HG03064 (cell line): ENCODE data around the gene LPCAT1.
"Not testable (repeated sequence)": the region's sequence is repeated elsewhere in the genome, so short reads cannot be mapped to it uniquely, and the experiment has no call there.

Experiments
- ATAC-seq: cut with Tn5 transposase; IDR thresholded peaks from one replicate; pipeline ENCODE4 v1.9.1; 2021; ENCODE audit warnings: low read depth; ENCODE audit not compliant: unreplicated experiment

The LPCAT1 gene

GRCh38 chr5:1471997-1472963 is 51.5 kb downstream of the LPCAT1 start:
- no peak for ATAC-seq

DNA sequence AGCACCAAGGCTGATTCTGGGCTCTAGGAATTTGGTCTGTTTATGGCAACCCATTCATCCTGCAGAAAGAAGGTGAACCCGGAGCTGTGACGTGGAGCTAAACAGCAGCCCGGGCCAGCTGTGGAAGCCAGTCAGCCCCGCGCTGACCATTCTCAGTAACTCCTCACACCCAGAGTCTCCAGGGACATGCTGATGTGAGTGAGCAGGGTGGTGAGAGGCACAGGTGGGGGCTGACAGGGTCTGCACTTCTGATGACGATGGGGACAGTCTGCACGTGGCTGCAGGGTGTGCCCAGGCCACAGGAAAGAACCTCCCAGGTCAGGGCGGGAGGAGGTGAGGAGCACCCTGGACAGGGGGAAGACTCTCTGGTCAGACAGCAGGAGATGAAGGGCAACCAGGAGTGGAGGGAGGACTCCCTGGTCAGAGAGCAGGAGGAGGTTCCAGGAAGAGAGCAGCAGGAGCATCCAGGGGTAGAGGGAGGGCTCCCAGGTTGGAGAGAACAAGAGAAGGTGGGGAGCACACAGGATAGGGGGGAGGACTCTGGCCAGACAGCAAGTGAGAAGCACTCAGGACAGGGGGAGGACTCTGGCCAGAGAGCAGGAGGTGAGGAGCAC is 52.4 kb downstream of the LPCAT1 start:
- ATAC-seq, result no peak

DNA sequence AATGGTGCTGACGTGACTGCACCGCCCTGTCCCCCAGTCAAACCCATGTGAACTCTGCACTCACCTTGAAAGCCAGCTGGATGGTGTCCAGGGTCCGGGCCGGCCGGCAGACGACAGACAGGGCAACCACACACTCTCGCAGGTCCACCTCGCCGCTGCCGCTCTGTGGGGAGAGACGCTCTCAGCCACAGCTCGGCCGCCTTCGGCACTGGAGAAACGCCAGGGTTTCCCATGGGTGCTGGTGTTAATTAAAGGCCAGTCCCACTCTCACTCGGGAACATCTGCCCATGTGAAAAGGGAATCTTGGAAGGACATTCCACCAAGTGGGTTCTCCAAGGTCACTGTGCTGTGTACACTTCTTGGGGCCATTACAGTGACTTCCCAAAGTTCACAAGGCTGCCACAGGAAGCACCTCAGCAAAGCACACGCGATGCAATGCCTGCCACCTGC is 53.0 kb downstream of the LPCAT1 start:
- no peak for ATAC-seq

GRCh38 chr5:1468629-1469527 is 54.9 kb downstream of the LPCAT1 start:
- no peak for ATAC-seq

GRCh38 chr5:1468247-1468612 is 55.5 kb downstream of the LPCAT1 start:
- no peak for ATAC-seq

GRCh38 chr5:1467341-1468246 is 56.2 kb downstream of the LPCAT1 start:
- ATAC-seq, result no peak

DNA sequence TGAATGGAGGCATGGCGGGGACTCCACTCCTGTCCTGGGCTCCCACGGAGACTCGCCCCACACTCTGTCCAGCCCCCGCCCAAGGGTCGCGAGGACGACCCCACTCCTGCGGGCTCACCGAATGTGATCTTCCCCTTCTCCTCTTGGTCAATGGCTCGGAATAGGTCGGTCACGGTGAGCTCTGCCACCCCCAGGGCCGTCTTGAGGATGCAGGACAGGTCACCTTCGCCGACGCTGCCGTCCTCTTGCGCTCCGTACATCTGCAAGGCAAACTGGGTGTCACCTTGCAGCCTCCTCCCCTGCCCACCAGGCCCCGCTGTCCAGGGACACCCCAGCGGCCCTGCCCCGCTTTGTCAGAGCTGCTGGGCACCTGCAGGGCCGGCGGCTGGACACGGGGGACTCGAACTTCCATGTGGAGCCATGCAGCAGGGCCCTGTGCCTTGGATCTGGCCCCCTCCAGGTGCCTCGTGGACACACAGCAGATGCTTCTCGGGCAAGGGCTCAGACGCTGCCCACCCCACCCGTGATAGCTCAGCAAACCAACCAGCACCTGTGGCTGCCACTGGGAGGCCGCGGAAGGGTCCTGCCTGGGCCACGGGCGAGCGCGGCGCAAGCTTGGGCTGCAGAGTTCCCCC is 57.0 kb downstream of the LPCAT1 start:
- ATAC-seq, result no peak

GRCh38 chr5:1465966-1466471 is 57.7 kb downstream of the LPCAT1 start:
- no peak for ATAC-seq

GRCh38 chr5:1465117-1465516 is 58.6 kb downstream of the LPCAT1 start:
- no peak for ATAC-seq

GRCh38 chr5:1464511-1464910 is 59.2 kb downstream of the LPCAT1 start:
- no peak for ATAC-seq

GRCh38 chr5:1464096-1464446 is 59.7 kb downstream of the LPCAT1 start:
- ATAC-seq, result no peak

DNA sequence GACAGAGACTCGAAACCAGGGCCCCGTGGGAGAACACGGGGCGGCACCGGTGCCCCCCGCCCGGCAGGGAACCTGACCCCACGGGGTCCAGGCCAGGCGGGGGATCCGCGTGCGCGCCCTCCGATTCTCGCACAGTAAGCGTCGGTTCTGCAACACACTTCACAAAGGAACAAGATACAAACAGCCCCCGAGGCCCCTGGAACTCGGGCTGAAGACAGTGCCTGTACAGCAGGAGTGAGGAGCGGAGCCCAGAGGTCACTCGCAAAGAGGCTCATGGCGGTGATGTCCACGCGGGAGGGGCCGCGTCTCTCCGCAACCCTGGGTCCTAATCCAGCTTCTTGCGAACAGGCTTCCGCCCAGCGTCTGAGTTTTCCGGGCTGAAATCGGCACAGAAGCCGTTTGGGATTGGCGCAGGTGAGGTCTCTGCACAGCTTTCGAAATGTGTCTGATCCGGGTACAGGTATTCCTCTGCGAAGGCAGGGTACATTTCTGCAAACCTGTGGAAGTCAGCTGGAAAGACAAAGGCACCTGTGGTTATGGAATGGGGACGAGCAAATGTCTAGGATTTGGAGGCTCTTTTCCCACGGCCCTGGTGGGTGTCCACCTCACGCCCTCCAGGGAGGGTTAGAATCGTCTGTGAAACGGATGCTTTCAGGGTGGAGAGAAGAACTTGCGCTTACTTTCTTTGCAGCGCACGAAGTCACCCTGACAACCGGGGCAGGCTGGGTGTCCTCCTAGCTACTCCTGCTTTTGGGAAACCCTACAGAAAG is 60.2 kb downstream of the LPCAT1 start:
- no peak for ATAC-seq

DNA sequence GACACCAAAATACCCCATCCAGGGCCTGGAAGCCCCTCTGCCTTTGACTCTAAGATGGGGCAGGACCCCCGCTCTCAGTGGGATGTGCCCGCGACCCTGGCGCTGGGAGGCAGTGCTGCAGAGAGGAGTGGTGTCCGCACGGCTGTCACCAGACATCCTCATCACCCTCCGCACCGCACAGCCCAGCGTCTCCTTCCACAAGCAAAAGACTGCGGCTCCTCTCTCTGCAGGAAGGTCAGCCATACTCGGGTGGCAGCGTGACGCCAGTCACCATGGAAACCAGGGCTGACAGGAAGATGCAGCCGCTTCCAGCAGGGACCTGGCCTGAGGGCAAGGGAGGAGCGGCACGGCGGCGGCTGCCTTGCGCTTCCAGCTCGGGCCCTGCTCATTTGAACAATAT is 61.4 kb downstream of the LPCAT1 start:
- ATAC-seq, result no peak

GRCh38 chr5:1461396-1461795 is 62.4 kb downstream of the LPCAT1 start:
- ATAC-seq, result no peak

- no peak for ATAC-seq
Measured at GRCh38 chr5:1460054-1460682, 63.6 kb downstream of the LPCAT1 start.

GRCh38 chr5:1459435-1459834 is 64.3 kb downstream of the LPCAT1 start:
- not testable (repeated sequence) for ATAC-seq

- not testable (repeated sequence) for ATAC-seq
Measured at GRCh38 chr5:1456110-1456881, 67.5 kb downstream of the LPCAT1 start.
